ENCODE results near the gene NPAS2. TPM values are rescaled to one million over a fixed set of nuclear protein-coding genes. Genes with fewer than 3 reads are reported as not detected.

Gene NPAS2
- total RNA-seq, 3 donors from 2014 or later (not counting 1 experiment from before 2014, with no cell fraction given): not detected

DNA sequence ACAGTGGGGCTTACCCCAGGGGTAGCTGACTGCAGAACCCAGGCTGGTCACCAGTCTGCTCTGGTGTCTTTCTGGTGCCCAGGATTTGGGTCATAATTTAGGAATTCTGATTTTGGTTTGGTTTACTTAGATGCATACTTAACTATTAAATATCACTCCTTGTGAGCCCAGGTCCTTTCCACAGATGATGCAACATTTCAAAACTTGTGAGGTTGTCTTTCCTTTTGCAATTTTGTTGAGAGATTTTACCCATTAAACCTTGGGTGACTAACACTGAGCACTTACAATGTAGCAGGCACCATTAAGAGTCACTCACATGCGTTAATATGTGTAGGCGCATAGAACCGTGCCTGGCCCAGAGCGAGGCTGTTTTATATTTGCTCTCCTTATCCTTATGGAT, 120.3 kb downstream of the NPAS2 start:
- DNase-seq (no peak), ATAC-seq (no peak)
- TF ChIP-seq, protein P1, sequence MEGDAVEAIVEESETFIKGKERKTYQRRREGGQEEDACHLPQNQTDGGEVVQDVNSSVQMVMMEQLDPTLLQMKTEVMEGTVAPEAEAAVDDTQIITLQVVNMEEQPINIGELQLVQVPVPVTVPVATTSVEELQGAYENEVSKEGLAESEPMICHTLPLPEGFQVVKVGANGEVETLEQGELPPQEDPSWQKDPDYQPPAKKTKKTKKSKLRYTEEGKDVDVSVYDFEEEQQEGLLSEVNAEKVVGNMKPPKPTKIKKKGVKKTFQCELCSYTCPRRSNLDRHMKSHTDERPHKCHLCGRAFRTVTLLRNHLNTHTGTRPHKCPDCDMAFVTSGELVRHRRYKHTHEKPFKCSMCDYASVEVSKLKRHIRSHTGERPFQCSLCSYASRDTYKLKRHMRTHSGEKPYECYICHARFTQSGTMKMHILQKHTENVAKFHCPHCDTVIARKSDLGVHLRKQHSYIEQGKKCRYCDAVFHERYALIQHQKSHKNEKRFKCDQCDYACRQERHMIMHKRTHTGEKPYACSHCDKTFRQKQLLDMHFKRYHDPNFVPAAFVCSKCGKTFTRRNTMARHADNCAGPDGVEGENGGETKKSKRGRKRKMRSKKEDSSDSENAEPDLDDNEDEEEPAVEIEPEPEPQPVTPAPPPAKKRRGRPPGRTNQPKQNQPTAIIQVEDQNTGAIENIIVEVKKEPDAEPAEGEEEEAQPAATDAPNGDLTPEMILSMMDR (IDR thresholded peaks at IDR 0.05): no peak
- intact Hi-C loops (cut with micrococcal nuclease): no loop called here
- no peak overlapping the region for H3K4me3 ChIP-seq (ENCODE audit: low read length)
- Mint-ChIP-seq H3K36me3 (no peaks in the 10 kb centered on the region), H3K27me3 (ENCODE audit: low read depth in 2 of 2) (peaks cover under 1 to 5% of the 10 kb centered on the region in 2 donors), H3K9me3 (no peaks in the 10 kb centered on the region), H3K4me1 (peaks cover 0 to 4% of the 10 kb centered on the region in 2 donors), H3K4me3 (no peak overlapping the region), H3K27ac (no peak overlapping the region)
- 96% methylated on average over 4 of the region's 4 CpGs for WGBS (ENCODE audit: insufficient coverage)
- H3K27me3 ChIP-seq (ENCODE audit: control insufficient read depth, insufficient read depth, low read length): no peaks in the 10 kb centered on the region
- no peaks in the 10 kb centered on the region for H3K4me1 ChIP-seq (ENCODE audit: control insufficient read depth, insufficient read depth, low read length)
- H3K27ac ChIP-seq (ENCODE audit: low read length): no peak overlapping the region
- no peaks in the 10 kb centered on the region for H3K9me3 ChIP-seq (ENCODE audit: control insufficient read depth, insufficient read depth, low read length)
- H3K36me3 ChIP-seq (ENCODE audit: control insufficient read depth, insufficient read depth, low read length): no peaks in the 10 kb centered on the region

DNA sequence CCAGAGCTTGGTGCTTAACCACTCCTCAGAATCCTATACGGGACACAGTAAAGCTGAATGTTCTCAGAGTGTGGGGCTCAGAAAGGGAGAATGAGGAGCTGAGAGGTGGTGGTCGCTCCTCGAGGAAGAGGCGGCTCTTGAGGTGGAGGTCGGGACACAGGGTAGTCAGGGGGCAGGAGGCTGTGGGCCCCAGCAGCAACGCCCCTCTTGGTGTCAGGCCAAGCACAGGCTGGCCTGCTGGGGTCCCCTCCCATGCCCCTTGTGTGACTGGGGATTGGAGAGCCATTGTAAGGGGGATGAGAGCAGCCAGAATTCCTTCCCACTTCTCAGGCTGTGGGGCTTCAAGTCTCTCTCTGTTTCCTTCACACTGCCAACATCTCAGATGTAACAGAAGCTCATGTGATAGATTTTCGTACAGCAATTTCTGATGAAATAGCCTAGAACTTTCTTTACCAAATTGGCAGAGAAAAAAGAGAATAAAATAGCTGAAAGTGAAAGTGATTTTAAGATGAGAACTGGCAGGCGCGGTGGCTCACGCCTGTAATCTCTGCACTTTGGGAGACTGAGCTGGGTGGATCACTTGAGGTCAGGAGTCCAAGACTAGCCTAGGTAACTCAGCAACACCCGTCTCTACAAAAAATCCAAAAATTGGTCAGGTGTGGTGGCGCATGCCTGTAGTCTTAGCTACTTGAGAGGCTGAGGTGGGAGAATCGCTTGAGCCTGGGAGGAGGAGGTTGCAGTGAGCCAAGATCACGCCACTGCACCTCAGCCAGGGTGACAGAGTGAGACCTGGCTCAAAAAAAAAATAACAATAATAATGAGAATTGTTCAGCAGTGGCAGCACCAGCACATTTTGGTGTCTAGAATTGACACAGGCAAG, 121.1 kb downstream of the NPAS2 start:
- intact Hi-C loops (cut with micrococcal nuclease): no loop called here
- Mint-ChIP-seq H3K36me3 (no peaks in the 10 kb centered on the region), H3K4me1 (peaks cover 0 to 4% of the 10 kb centered on the region in 2 donors), H3K9me3 (no peaks in the 10 kb centered on the region), H3K27me3 (ENCODE audit: low read depth in 2 of 2) (peaks cover 0 to 6% of the 10 kb centered on the region in 2 donors), H3K27ac (no peak overlapping the region), H3K4me3 (no peak overlapping the region)
- Histone ChIP-seq H3K36me3 (ENCODE audit: control insufficient read depth, insufficient read depth, low read length) (no peaks in the 10 kb centered on the region), H3K9me3 (ENCODE audit: control insufficient read depth, insufficient read depth, low read length) (no peaks in the 10 kb centered on the region), H3K27ac (ENCODE audit: low read length) (no peak overlapping the region), H3K27me3 (ENCODE audit: control insufficient read depth, insufficient read depth, low read length) (no peaks in the 10 kb centered on the region), H3K4me3 (ENCODE audit: low read length) (no peak overlapping the region), H3K4me1 (ENCODE audit: control insufficient read depth, insufficient read depth, low read length) (no peaks in the 10 kb centered on the region)
- TF ChIP-seq, protein P1 (IDR thresholded peaks at IDR 0.05): no peak
- DNase-seq: peak in 1 of 2 donors; percentile 22
- 74% methylated on average over 14 of the region's 14 CpGs for WGBS (ENCODE audit: insufficient coverage)
- ATAC-seq: no peak

DNA sequence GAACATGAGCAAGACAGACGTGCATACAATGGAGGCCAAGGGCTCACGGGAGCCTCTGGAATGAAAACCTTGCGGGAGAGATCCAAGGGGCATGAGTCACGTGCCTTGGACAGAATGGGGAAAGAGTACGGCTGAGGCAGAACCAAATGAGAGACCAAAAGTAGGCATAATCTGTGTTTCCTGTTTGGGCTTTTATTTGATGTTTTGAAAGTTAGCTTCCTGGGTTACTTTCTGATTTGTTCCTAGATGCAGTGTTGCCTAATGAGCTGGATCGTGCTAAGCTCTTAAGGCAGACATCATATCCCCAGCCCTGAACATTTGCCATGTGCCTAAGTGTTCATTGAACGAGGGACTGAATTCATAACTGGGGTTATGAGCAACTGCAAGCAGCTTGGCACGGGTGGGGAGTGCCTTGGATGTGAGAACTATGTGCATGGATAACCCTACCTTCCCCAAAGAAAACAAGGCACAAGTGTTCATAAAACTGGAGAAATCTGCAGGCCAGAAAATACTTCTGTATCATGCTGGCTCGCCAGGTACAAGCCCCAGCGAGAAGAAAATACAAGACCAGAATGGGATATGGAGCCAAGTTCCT, 121.8 kb downstream of the NPAS2 start:
- TF ChIP-seq, protein P1 (IDR thresholded peaks at IDR 0.05): no peak
- H3K27me3 Mint-ChIP-seq (ENCODE audit: low read depth in 2 of 2): peaks cover 0 to 13% of the 10 kb centered on the region in 2 donors
- H3K36me3 Mint-ChIP-seq: no peaks in the 10 kb centered on the region
- peaks cover 0 to 4% of the 10 kb centered on the region in 2 donors for H3K4me1 Mint-ChIP-seq
- Histone ChIP-seq H3K4me3 (ENCODE audit: low read length) (no peak overlapping the region), H3K27ac (ENCODE audit: low read length) (no peak overlapping the region), H3K4me1 (ENCODE audit: control insufficient read depth, insufficient read depth, low read length) (no peaks in the 10 kb centered on the region), H3K27me3 (ENCODE audit: control insufficient read depth, insufficient read depth, low read length) (no peaks in the 10 kb centered on the region), H3K36me3 (ENCODE audit: control insufficient read depth, insufficient read depth, low read length) (no peaks in the 10 kb centered on the region), H3K9me3 (ENCODE audit: control insufficient read depth, insufficient read depth, low read length) (no peaks in the 10 kb centered on the region)
- intact Hi-C loops (cut with micrococcal nuclease): no loop called here
- no peaks in the 10 kb centered on the region for H3K9me3 Mint-ChIP-seq
- no peak overlapping the region for H3K27ac Mint-ChIP-seq
- DNase-seq (peak in 1 of 2 donors; percentile 19), ATAC-seq (no peak)
- no peak overlapping the region for H3K4me3 Mint-ChIP-seq
- WGBS (ENCODE audit: insufficient coverage): 91% methylated on average over 9 of the region's 10 CpGs

Measured in natural killer cell (primary cell).